ENCODE results near the gene SIPA1L2.

The SIPA1L2 gene

DNA sequence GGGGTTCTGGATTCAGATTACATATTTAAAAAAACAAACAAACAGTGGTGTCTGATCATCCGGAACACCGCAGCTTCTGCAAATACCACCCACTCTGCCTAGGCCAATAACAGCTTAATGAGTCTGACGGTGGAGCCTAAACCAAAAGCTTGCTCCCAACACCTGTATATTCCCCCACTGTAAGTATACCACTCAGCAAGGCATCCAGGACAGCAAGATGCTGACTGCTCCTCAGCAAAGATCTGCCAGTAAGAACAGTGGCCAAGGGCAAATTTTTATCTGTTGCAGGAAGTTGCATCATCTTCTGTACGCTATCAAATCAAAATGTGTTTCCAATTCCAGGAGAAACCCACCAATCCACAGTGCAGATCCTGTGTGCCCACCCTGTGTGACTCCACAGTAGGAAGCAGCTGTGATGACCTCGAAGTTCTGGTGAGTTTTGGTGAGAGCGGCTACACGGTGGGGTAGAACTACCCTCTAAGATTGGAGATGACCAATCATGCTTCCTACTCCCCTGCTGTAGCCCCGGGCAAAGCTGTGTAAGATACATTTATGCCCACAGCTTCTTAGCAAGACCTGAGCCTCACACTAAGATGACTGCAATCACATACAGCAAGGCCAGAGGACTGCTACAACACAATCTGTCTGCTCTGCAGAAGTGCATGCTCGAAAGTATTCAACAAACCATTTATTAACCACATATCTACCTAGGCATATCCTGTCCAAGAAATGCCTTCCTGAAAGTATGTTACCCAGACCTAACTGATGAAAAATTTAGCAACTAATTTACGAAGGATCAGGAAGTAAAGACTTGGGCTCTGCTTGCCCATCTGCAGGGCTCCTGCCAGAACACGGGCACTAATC is 30.5 kb downstream of the SIPA1L2 start (continued):
- TF ChIP-seq ZBTB11 (tag by site-specific recombination; conservative IDR thresholded peaks at IDR 0.05; ENCODE audit: low read depth) (no peak), YY2 (tag by site-specific recombination; IDR thresholded peaks at IDR 0.05) (no peak), ZBTB21 (tag by site-specific recombination; IDR thresholded peaks at IDR 0.05) (peak; percentile 47; the same call in 1 of the 2 replicates), ZFP41 (tag by site-specific recombination; IDR thresholded peaks at IDR 0.05; ENCODE audit: borderline replicate concordance) (no peak), ZNF223 (tag by site-specific recombination; IDR thresholded peaks at IDR 0.05) (no peak), GLI2 (tag by site-specific recombination; IDR thresholded peaks at IDR 0.05; ENCODE audit: borderline replicate concordance, low read depth) (no peak), ZNF10 (tag by site-specific recombination; IDR thresholded peaks at IDR 0.05) (no peak), KLF17 (tag by site-specific recombination; IDR thresholded peaks at IDR 0.05) (0 out of 2 replicates have a peak, but pooled peaks have one; percentile 36), ZNF629 (tag by site-specific recombination; IDR thresholded peaks at IDR 0.05) (peak; percentile 67), ZBTB44 (tag by site-specific recombination; IDR thresholded peaks at IDR 0.05) (peak; percentile 75), ZNF623 (tag by site-specific recombination; IDR thresholded peaks at IDR 0.05) (no peak; the same call in 1 of the 2 replicates), ZNF48 (tag by site-specific recombination; IDR thresholded peaks at IDR 0.05) (no peak), ZNF521 (tag by site-specific recombination; IDR thresholded peaks at IDR 0.05) (no peak), ZEB2 (tag by site-specific recombination; IDR thresholded peaks at IDR 0.05) (peak; percentile 91), ZNF391 (tag by site-specific recombination; IDR thresholded peaks at IDR 0.05; ENCODE audit: borderline replicate concordance, low read depth) (no peak), ZNF701 (tag by site-specific recombination; IDR thresholded peaks at IDR 0.05) (no peak), HOXD13 (CRISPR knock-in tag; IDR thresholded peaks at IDR 0.05; ENCODE audit: borderline replicate concordance) (no peak), ZNF146 (tag by site-specific recombination; IDR thresholded peaks at IDR 0.05) (no peak), ZNF514 (tag by site-specific recombination; IDR thresholded peaks at IDR 0.05) (no peak), ZFP69B (tag by site-specific recombination; IDR thresholded peaks at IDR 0.05) (no peak; the same call in 1 of the 2 replicates), HOXA7 (CRISPR knock-in tag; IDR thresholded peaks at IDR 0.05; ENCODE audit: borderline replicate concordance) (no peak), ZNF266 (tag by site-specific recombination; IDR thresholded peaks at IDR 0.05; ENCODE audit: low read depth) (no peak), SP7 (tag by site-specific recombination; IDR thresholded peaks at IDR 0.05) (peak; percentile 85)
- TF ChIP-seq, protein P1, sequence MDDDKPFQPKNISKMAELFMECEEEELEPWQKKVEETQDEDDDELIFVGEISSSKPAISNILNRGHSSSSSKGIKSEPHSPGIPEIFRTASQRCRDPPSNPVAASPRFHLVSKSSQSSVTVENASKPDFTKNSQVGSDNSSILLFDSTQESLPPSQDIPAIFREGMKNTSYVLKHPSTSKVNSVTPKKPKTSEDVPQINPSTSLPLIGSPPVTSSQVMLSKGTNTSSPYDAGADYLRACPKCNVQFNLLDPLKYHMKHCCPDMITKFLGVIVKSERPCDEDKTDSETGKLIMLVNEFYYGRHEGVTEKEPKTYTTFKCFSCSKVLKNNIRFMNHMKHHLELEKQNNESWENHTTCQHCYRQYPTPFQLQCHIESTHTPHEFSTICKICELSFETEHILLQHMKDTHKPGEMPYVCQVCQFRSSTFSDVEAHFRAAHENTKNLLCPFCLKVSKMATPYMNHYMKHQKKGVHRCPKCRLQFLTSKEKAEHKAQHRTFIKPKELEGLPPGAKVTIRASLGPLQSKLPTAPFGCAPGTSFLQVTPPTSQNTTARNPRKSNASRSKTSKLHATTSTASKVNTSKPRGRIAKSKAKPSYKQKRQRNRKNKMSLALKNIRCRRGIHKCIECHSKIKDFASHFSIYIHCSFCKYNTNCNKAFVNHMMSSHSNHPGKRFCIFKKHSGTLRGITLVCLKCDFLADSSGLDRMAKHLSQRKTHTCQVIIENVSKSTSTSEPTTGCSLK (tag by site-specific recombination; IDR thresholded peaks at IDR 0.05), result no peak
- TF ChIP-seq, protein P2, sequence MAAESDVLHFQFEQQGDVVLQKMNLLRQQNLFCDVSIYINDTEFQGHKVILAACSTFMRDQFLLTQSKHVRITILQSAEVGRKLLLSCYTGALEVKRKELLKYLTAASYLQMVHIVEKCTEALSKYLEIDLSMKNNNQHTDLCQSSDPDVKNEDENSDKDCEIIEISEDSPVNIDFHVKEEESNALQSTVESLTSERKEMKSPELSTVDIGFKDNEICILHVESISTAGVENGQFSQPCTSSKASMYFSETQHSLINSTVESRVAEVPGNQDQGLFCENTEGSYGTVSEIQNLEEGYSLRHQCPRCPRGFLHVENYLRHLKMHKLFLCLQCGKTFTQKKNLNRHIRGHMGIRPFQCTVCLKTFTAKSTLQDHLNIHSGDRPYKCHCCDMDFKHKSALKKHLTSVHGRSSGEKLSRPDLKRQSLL (tag by site-specific recombination; IDR thresholded peaks at IDR 0.05), result 0 out of 2 replicates have a peak, but pooled peaks have one; percentile 57
- TF ChIP-seq, protein P3, sequence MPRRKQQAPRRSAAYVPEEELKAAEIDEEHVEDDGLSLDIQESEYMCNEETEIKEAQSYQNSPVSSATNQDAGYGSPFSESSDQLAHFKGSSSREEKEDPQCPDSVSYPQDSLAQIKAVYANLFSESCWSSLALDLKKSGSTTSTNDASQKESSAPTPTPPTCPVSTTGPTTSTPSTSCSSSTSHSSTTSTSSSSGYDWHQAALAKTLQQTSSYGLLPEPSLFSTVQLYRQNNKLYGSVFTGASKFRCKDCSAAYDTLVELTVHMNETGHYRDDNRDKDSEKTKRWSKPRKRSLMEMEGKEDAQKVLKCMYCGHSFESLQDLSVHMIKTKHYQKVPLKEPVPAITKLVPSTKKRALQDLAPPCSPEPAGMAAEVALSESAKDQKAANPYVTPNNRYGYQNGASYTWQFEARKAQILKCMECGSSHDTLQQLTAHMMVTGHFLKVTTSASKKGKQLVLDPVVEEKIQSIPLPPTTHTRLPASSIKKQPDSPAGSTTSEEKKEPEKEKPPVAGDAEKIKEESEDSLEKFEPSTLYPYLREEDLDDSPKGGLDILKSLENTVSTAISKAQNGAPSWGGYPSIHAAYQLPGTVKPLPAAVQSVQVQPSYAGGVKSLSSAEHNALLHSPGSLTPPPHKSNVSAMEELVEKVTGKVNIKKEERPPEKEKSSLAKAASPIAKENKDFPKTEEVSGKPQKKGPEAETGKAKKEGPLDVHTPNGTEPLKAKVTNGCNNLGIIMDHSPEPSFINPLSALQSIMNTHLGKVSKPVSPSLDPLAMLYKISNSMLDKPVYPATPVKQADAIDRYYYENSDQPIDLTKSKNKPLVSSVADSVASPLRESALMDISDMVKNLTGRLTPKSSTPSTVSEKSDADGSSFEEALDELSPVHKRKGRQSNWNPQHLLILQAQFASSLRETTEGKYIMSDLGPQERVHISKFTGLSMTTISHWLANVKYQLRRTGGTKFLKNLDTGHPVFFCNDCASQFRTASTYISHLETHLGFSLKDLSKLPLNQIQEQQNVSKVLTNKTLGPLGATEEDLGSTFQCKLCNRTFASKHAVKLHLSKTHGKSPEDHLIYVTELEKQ (tag by site-specific recombination; IDR thresholded peaks at IDR 0.05; ENCODE audit: borderline replicate concordance), result peak; percentile 80; the same call in 1 of the 2 replicates

Data from HEK293 (cell line).